HG02852 (cell line): ENCODE data around the gene SMAP1.

ENCODE experiments used
- ATAC-seq: cut with Tn5 transposase; IDR thresholded peaks from one replicate; pipeline ENCODE4 v1.9.1; 2021; ENCODE audit warnings: mild to moderate bottlenecking, moderate library complexity; ENCODE audit not compliant: unreplicated experiment

Gene SMAP1

GRCh38 chr6:70884074-70884983 lies 216.6 kb downstream of the SMAP1 start:
- ATAC-seq, result peak; percentile 78

GRCh38 chr6:70886071-70886470 lies 218.4 kb downstream of the SMAP1 start:
- no peak for ATAC-seq

- ATAC-seq, result no peak
These were observed 219.0 kb downstream of the SMAP1 start for GRCh38 chr6:70886661-70887060.

- no peak for ATAC-seq
These were observed 221.6 kb downstream of the SMAP1 start for GRCh38 chr6:70889270-70889669.

GRCh38 chr6:70894001-70894400 lies 226.3 kb downstream of the SMAP1 start:
- no peak for ATAC-seq

- no peak for ATAC-seq
These were observed 232.4 kb downstream of the SMAP1 start for GRCh38 chr6:70900047-70900446.

- ATAC-seq, result no peak
These were observed 233.6 kb downstream of the SMAP1 start for GRCh38 chr6:70901324-70901723.

- no peak for ATAC-seq
These were observed 236.2 kb downstream of the SMAP1 start for GRCh38 chr6:70903665-70904452.

- no peak for ATAC-seq
These were observed 238.1 kb downstream of the SMAP1 start for GRCh38 chr6:70905742-70906141.
